HCT116 (cell line): ENCODE measurements around the gene DOCK10. TPM values are rescaled to one million over a fixed set of nuclear protein-coding genes. Genes with fewer than 3 reads are reported as not detected.
A peak's percentile ranks its signal among the peaks of the same experiment; 100 is the strongest.

Source experiments
- ATAC-seq: fragments of 200-7000 bp; cut with Tn5 transposase; 2 replicates; pipeline ENCODE4 v1.9.1; 2020; ENCODE audit warnings: mild to moderate bottlenecking, moderate library complexity
- BruUV-seq: library from RNA; stranded (reverse); fragments of 400-500 nt; replicated peaks from 2 replicates; lab custom pipeline; 2021; lab: Mats Ljungman, UMichigan
- CTCF ChIA-PET: fragments of 300-600 bp; sonication (Branson Sonifier 250); formaldehyde crosslinking; loops from one replicate; lab custom pipeline; 2021; ENCODE audit warnings: antibody characterized with exemption; lab: Charles Lee
- POLR2A ChIA-PET: fragments of 300-600, 350-600 bp; sonication (Branson Sonifier 250); formaldehyde crosslinking; loops from one replicate; lab custom pipeline; 2021; ENCODE audit warnings: antibody characterized with exemption; lab: Charles Lee
- RAD21 ChIA-PET, 2 experiments: fragments of 300-600 bp; sonication (Branson Sonifier 250); formaldehyde crosslinking; loops; one replicate each; lab custom pipeline; 2023; ENCODE audit warnings: low total read pairs in 2 of 2; ENCODE audit not compliant: uncharacterized antibody in 2 of 2, unreplicated experiment in 2 of 2, low non-redundant PET in 1 of 2; lab: Charles Lee
- DNase-seq: peaks from one replicate; pipeline ENCODE4 v3.0.0-alpha.2; 2010; ENCODE audit warnings: low read depth, low spot score
- H2AFZ ChIP-seq: fragments of 200-600 bp; shearing (Covaris generic), sonication (generic); 2 replicates; pipeline ENCODE4 v1.6.1; 2017; ENCODE audit warnings: low read depth, mixed run types, mixed read lengths, antibody characterized with exemption, low read length; ENCODE audit not compliant: poor library complexity, severe bottlenecking
- H3K27ac ChIP-seq: 2 replicates; pipeline ENCODE4 v1.5.1; 2012; ENCODE audit warnings: low read depth, low read length
- H3K27me3 ChIP-seq: fragments of 200-600 bp; sonication (generic); 2 replicates; pipeline ENCODE4 v1.6.1; 2016; ENCODE audit warnings: mixed run types, low read length, mixed read lengths; ENCODE audit not compliant: insufficient read depth
- H3K36me3 ChIP-seq, 2 experiments: fragments of 200-500 bp in 1 of 2; fragments of 200-600 bp in 1 of 2; sonication (Bioruptor generic) in 1 of 2; sonication (generic) in 1 of 2; 2 replicates each; pipeline versions ENCODE4 v1.5.1 to v1.6.1; 2014 to 2016; ENCODE audit warnings: low read length in 2 of 2, inconsistent platforms in 1 of 2, mixed read lengths in 1 of 2, mixed run types in 1 of 2; ENCODE audit not compliant: insufficient read depth in 2 of 2, control insufficient read depth in 1 of 2
- H3K4me1 ChIP-seq, 2 experiments: fragments of 200-600 bp in 1 of 2; sonication (generic) in 1 of 2; 2 replicates each; pipeline versions ENCODE4 v1.5.1 to v1.6.1; 2012 to 2017; ENCODE audit warnings: low read length in 2 of 2, inconsistent platforms in 1 of 2, mild to moderate bottlenecking in 1 of 2, mixed read lengths in 1 of 2, mixed run types in 1 of 2, moderate library complexity in 1 of 2; ENCODE audit not compliant: insufficient read depth in 2 of 2, control insufficient read depth in 1 of 2
- H3K4me2 ChIP-seq: fragments of 200-600 bp; sonication (generic); 2 replicates; pipeline ENCODE4 v1.6.1; 2017; ENCODE audit warnings: mixed run types, low read length, mixed read lengths
- H3K4me3 ChIP-seq, 2 experiments: fragments of 200-600 bp in 1 of 2; sonication (generic) in 1 of 2; replicated peaks in 1 of 2; 2 replicates each; pipeline ENCODE4 v1.5.1; 2011 to 2016; ENCODE audit warnings: low read length in 2 of 2, control low read depth in 1 of 2, low read depth in 1 of 2, mild to moderate bottlenecking in 1 of 2, mixed read lengths in 1 of 2, mixed run types in 1 of 2
- H3K79me2 ChIP-seq: fragments of 200-600 bp; sonication (generic); 2 replicates; pipeline ENCODE4 v1.6.1; 2017; ENCODE audit warnings: mild to moderate bottlenecking, mixed run types, low read length, moderate library complexity, mixed read lengths; ENCODE audit not compliant: insufficient read depth
- H3K9ac ChIP-seq: fragments of 200-600 bp; sonication (generic); 2 replicates; pipeline ENCODE4 v1.6.1; 2016; ENCODE audit warnings: low read length, mixed read lengths
- H3K9me2 ChIP-seq: fragments of 200-600 bp; sonication (generic), shearing (Covaris generic); 2 replicates; pipeline ENCODE4 v1.6.1; 2017; ENCODE audit warnings: mixed run types, mild to moderate bottlenecking, moderate library complexity; ENCODE audit not compliant: insufficient read depth
- H3K9me3 ChIP-seq, 2 experiments: fragments of 200-500 bp in 1 of 2; fragments of 200-600 bp in 1 of 2; sonication (Bioruptor generic) in 1 of 2; sonication (generic) in 1 of 2; 2 replicates each; pipeline ENCODE4 v1.6.1; 2014 to 2017; ENCODE audit warnings: low read length in 2 of 2, mixed read lengths in 2 of 2, inconsistent platforms in 1 of 2, low read depth in 1 of 2, mild to moderate bottlenecking in 1 of 2, mixed run types in 1 of 2, moderate library complexity in 1 of 2; ENCODE audit not compliant: control insufficient read depth in 1 of 2, insufficient read depth in 1 of 2
- H4K20me1 ChIP-seq: fragments of 200-600 bp; sonication (generic), shearing (Covaris generic); 2 replicates; pipeline ENCODE4 v1.6.1; 2017; ENCODE audit warnings: mixed run types, mild to moderate bottlenecking, moderate library complexity; ENCODE audit not compliant: insufficient read depth
- ATF3 ChIP-seq: IDR thresholded peaks from 2 replicates; pipeline ENCODE4 v1.6.1; 2012
- CBX3 ChIP-seq: IDR thresholded peaks from 2 replicates; pipeline ENCODE4 v1.6.1; 2012; ENCODE audit warnings: low read depth
- CEBPB ChIP-seq: IDR thresholded peaks from 2 replicates; pipeline ENCODE4 v1.6.1; 2012; ENCODE audit warnings: low read depth
- CTCF ChIP-seq, 3 experiments: fragments of 200-600 bp in 1 of 3; sonication (generic) in 1 of 3; IDR thresholded peaks in 2 of 3; conservative IDR thresholded peaks in 1 of 3; 2 replicates each; pipeline ENCODE4 v1.5.1; 2012 to 2017; ENCODE audit warnings: low read depth in 2 of 3, low read length in 2 of 3, antibody characterized with exemption in 1 of 3, borderline replicate concordance in 1 of 3, control low read depth in 1 of 3, mild to moderate bottlenecking in 1 of 3, mixed read lengths in 1 of 3, mixed run types in 1 of 3, moderate library complexity in 1 of 3; ENCODE audit not compliant: insufficient read depth in 1 of 3
- EZH2 ChIP-seq: fragments of 200-600 bp; sonication (generic); IDR thresholded peaks from 2 replicates; pipeline ENCODE4 v1.6.1; 2017; ENCODE audit warnings: antibody characterized with exemption, mixed run types
- MAX ChIP-seq: IDR thresholded peaks from 2 replicates; pipeline ENCODE4 v1.6.1; 2012
- POLR2A ChIP-seq: IDR thresholded peaks from 2 replicates; pipeline ENCODE4 v1.7.0; 2011; ENCODE audit warnings: borderline replicate concordance; ENCODE audit not compliant: insufficient read depth, insufficient read length; ENCODE audit errors: extremely low read depth
- POLR2AphosphoS5 ChIP-seq: IDR thresholded peaks from 2 replicates; pipeline ENCODE4 v1.6.1; 2011; ENCODE audit warnings: mild to moderate bottlenecking, low read depth, low read length, moderate library complexity
- SIN3A ChIP-seq: IDR thresholded peaks from 2 replicates; pipeline ENCODE4 v1.6.1; 2012; ENCODE audit warnings: low read depth
- SP1 ChIP-seq: IDR thresholded peaks from 2 replicates; pipeline ENCODE4 v1.6.1; 2012; ENCODE audit warnings: low read depth
- YY1 ChIP-seq: IDR thresholded peaks from 2 replicates; pipeline ENCODE4 v1.6.1; 2011; ENCODE audit warnings: low read length, low read depth, moderate library complexity, mild to moderate bottlenecking; ENCODE audit not compliant: insufficient replicate concordance; ENCODE audit errors: extremely low read depth
- ZBTB33 ChIP-seq: IDR thresholded peaks from 2 replicates; pipeline ENCODE4 v1.6.1; 2011; ENCODE audit warnings: mild to moderate bottlenecking, low read length, moderate library complexity; ENCODE audit not compliant: insufficient replicate concordance; ENCODE audit errors: extremely low read depth
- ZFX ChIP-seq: fragments of 450-650 bp; IDR thresholded peaks from 2 replicates; pipeline ENCODE4 v1.6.1; 2017
- ZNF274 ChIP-seq: fragments of 200-500 bp; sonication (Bioruptor generic); IDR thresholded peaks from 2 replicates; pipeline ENCODE4 v1.6.1; 2014; ENCODE audit warnings: mild to moderate bottlenecking, low read depth, low read length, inconsistent platforms
- intact Hi-C: fragments of 100-400 bp; cut with micrococcal nuclease; formaldehyde crosslinking; loops from 2 replicates; pipeline ENCODE4 v1.10.0; 2022
- total RNA-seq: library from RNA; stranded (reverse); gene quantifications from one replicate; pipeline ENCODE4 v1.2.1, GENCODE V29; 2021; ENCODE audit not compliant: unreplicated experiment

The DOCK10 gene
- total RNA-seq, 1 experiment from 2014 or later = 0.54 TPM

GRCh38 chr2:224948859-224949258, 93.4 kb downstream of the DOCK10 start:
- no peak for TF ChIP-seq CEBPB
- no peak for TF ChIP-seq POLR2A
- TF ChIP-seq POLR2AphosphoS5 = no peak
- TF ChIP-seq SP1 = no peak
- no peak for TF ChIP-seq ZNF274
- TF ChIP-seq SIN3A = no peak
- TF ChIP-seq CBX3 = no peak
- no peak for TF ChIP-seq ZBTB33
- TF ChIP-seq ATF3 = no peak
- no peak for TF ChIP-seq EZH2
- no peak for TF ChIP-seq MAX
- no peak for TF ChIP-seq YY1
- TF ChIP-seq CTCF (IDR thresholded peaks at IDR 0.05 in 2 of 3, conservative IDR thresholded peaks at IDR 0.05 in 1 of 3; ENCODE audit: borderline replicate concordance in 1 of 3, insufficient read depth in 1 of 3, low read depth in 2 of 3, low read length in 2 of 3) = no peak
- TF ChIP-seq ZFX = no peak
- Histone ChIP-seq H3K9me2 (no peaks in the 10 kb centered on the region), H4K20me1 (no peaks in the 10 kb centered on the region), H3K27ac (no peak overlapping the region), H2AFZ (no peak overlapping the region), H3K9me3 (no peaks in the 10 kb centered on the region), H3K79me2 (no peaks in the 10 kb centered on the region), H3K4me1 (no peaks in the 10 kb centered on the region), H3K4me3 (no peak overlapping the region), H3K9ac (no peak overlapping the region), H3K36me3 (no peaks in the 10 kb centered on the region), H3K4me2 (no peak overlapping the region), H3K27me3 (no peaks in the 10 kb centered on the region)
- intact Hi-C loops = no loop called here
- RAD21 ChIA-PET = no interaction called here
- ATAC-seq (peak; percentile 38; the same call in 1 of the 2 replicates), DNase-seq (no peak)
- POLR2A ChIA-PET = no interaction called here
- BruUV-seq = no TSS peak
- CTCF ChIA-PET = no interaction called here
